WI38 (cell line): ENCODE measurements around the gene LPGAT1.

Source experiments
- H3K4me3 ChIP-seq: 2 replicates; pipeline ENCODE4 v1.5.1; 2011; ENCODE audit warnings: low read depth, mild to moderate bottlenecking, control low read depth, low read length
- CTCF ChIP-seq: IDR thresholded peaks from 2 replicates; pipeline ENCODE4 v1.5.1; 2012; ENCODE audit warnings: low read depth, mild to moderate bottlenecking, control low read depth, low read length

LPGAT1 gene

GRCh38 chr1:211750599-211750998, 80.0 kb downstream of the LPGAT1 start:
- no peak for TF ChIP-seq CTCF
- H3K4me3 ChIP-seq, result no peak overlapping the region

- no peak overlapping the region for H3K4me3 ChIP-seq
- no peak for TF ChIP-seq CTCF
Observed at GRCh38 chr1:211749251-211749650, 81.3 kb downstream of the LPGAT1 start.

DNA sequence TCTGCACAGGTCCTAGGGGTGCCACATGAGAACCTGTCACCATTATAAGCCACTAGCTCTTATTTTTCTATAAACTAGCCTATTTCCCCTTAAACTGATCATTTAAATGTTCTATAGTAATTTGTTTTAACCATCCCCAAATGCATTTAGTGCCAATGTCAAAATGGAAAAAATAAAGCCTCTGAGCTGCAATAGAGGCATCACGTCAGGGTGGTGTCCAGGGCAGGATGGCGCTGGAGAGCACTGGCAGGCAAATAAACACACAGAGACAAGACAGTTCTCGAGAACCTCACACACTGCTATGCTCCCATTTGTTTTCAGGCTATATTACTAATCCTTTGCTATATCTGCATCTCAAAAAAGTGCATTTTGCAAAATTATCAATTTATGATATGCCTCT, 81.8 kb downstream of the LPGAT1 start:
- TF ChIP-seq CTCF, result no peak

DNA sequence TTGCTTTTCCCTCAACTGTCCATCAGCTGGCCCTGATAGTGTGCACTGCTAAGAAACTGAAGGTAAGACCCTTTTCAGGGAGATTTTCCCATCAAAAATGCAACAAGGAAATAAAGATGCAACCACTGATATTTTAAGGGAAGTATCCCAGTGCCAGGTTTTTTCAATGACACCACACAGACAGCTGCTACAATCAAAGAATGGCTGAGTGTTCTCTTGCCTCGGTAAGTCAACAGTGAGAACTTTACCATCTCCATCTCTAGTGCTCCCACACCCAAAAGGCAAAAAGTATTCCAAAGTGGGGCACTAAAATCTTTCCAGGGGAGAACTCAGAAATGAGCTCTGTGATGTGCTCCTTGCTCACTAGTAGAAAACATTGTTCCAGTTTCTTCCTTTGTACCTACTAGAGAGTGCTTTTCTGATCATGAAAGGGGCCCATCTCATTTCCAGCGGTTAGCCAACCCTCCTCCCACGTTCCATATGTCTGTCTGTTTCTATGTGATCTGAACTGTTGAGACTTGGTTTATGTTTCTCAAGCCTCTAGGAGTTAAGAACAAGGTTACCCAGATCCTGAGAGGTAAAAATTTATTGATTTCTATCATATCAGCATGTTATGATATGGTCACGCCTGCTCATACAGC, 87.6 kb downstream of the LPGAT1 start:
- H3K4me3 ChIP-seq, result no peak overlapping the region
- TF ChIP-seq CTCF, result no peak

More for the DNA sequence above, 81.8 kb downstream of the LPGAT1 start:
- H3K4me3 ChIP-seq, result no peak overlapping the region

GRCh38 chr1:211742272-211742671, 88.3 kb downstream of the LPGAT1 start:
- TF ChIP-seq CTCF, result no peak
- no peak overlapping the region for H3K4me3 ChIP-seq

- no peak for TF ChIP-seq CTCF
- no peak overlapping the region for H3K4me3 ChIP-seq
Observed at GRCh38 chr1:211741788-211742187, 88.8 kb downstream of the LPGAT1 start.

GRCh38 chr1:211741116-211741515, 89.4 kb downstream of the LPGAT1 start:
- TF ChIP-seq CTCF, result no peak
- H3K4me3 ChIP-seq, result no peak overlapping the region
